GM12878 (cell line): ENCODE data around the gene CSMD2. TPM values are rescaled to one million over a fixed set of nuclear protein-coding genes. Genes with fewer than 3 reads are reported as not detected.

ENCODE experiments used
- BHLHE40 ChIP-seq, 2 experiments: fragments of 450-650 bp in 1 of 2; IDR thresholded peaks; 2 replicates each; pipeline ENCODE4 v1.6.1; 2011 to 2017; ENCODE audit warnings: low read depth in 2 of 2, borderline replicate concordance in 1 of 2, improper control_type of control experiment in 1 of 2, low read length in 1 of 2, mild to moderate bottlenecking in 1 of 2
- CEBPB ChIP-seq, 2 experiments: fragments of 150-350 bp in 1 of 2; IDR thresholded peaks; 2 replicates each; pipeline ENCODE4 v1.6.1; 2012 to 2014; ENCODE audit warnings: low read depth in 2 of 2, low read length in 2 of 2, borderline replicate concordance in 1 of 2, inconsistent platforms in 1 of 2
- CREB1 ChIP-seq: IDR thresholded peaks from 2 replicates; pipeline ENCODE4 v1.6.1; 2012; ENCODE audit warnings: low read depth, mild to moderate bottlenecking, inconsistent platforms
- DPF2 ChIP-seq: fragments of 450-650 bp; IDR thresholded peaks from 2 replicates; pipeline ENCODE4 v1.6.1; 2017; ENCODE audit warnings: mild to moderate bottlenecking
- EED ChIP-seq: sonication (generic); IDR thresholded peaks from 2 replicates; pipeline ENCODE4 v1.6.1; 2016; ENCODE audit warnings: antibody characterized with exemption, low read depth
- GATAD2B ChIP-seq: fragments of 450-650 bp; conservative IDR thresholded peaks from 2 replicates; pipeline ENCODE4 v1.6.1; 2017; ENCODE audit warnings: low read depth, mild to moderate bottlenecking, moderate library complexity
- HDAC2 ChIP-seq: fragments of 200-600 bp; sonication (generic); IDR thresholded peaks from 2 replicates; pipeline ENCODE4 v1.6.1; 2017
- IKZF1 ChIP-seq: fragments of 450-650 bp; conservative IDR thresholded peaks from 2 replicates; pipeline ENCODE4 v1.6.1; 2017; ENCODE audit warnings: antibody characterized with exemption, mild to moderate bottlenecking
- JUND ChIP-seq: IDR thresholded peaks from 2 replicates; pipeline ENCODE4 v1.6.1; 2012; ENCODE audit warnings: low read depth, mild to moderate bottlenecking, low read length, improper control_type of control experiment, moderate library complexity
- MTA2 ChIP-seq: fragments of 450-650 bp; IDR thresholded peaks from 2 replicates; pipeline ENCODE4 v1.6.1; 2016; ENCODE audit warnings: low read depth, mild to moderate bottlenecking, moderate library complexity
- NFYB ChIP-seq: IDR thresholded peaks from 2 replicates; pipeline ENCODE4 v1.6.1; 2011; ENCODE audit warnings: low read depth, mild to moderate bottlenecking, low read length, improper control_type of control experiment, moderate library complexity; ENCODE audit not compliant: insufficient read depth
- POU2F2 ChIP-seq: IDR thresholded peaks from 3 replicates; pipeline ENCODE4 v1.6.1; 2011; ENCODE audit warnings: low read depth, mild to moderate bottlenecking, low read length, borderline replicate concordance
- RBBP5 ChIP-seq: fragments of 200-600 bp; sonication (generic); conservative IDR thresholded peaks from 2 replicates; pipeline ENCODE4 v1.6.1; 2016
- SMARCA5 ChIP-seq: fragments of 450-650 bp; IDR thresholded peaks from 2 replicates; pipeline ENCODE4 v1.6.1; 2017; ENCODE audit warnings: mild to moderate bottlenecking
- SREBF2 ChIP-seq: IDR thresholded peaks from 2 replicates; pipeline ENCODE4 v1.6.1; 2012; ENCODE audit warnings: mild to moderate bottlenecking, low read length
- TCF7 ChIP-seq: IDR thresholded peaks from 2 replicates; pipeline ENCODE4 v1.6.1; 2014; ENCODE audit warnings: antibody characterized with exemption, borderline replicate concordance
- YBX1 ChIP-seq: fragments of 450-650 bp; IDR thresholded peaks from 2 replicates; pipeline ENCODE4 v1.6.1; 2016; ENCODE audit warnings: antibody characterized with exemption
- YY1 ChIP-seq: IDR thresholded peaks from 2 replicates; pipeline ENCODE4 v1.6.1; 2011; ENCODE audit warnings: low read depth, mild to moderate bottlenecking, low read length
- ZBED1 ChIP-seq: IDR thresholded peaks from 2 replicates; pipeline ENCODE4 v1.6.1; 2016; ENCODE audit warnings: borderline replicate concordance
- ZNF207 ChIP-seq: fragments of 450-650 bp; IDR thresholded peaks from 2 replicates; pipeline ENCODE4 v1.6.1; 2014; ENCODE audit warnings: antibody characterized with exemption, mild to moderate bottlenecking, borderline replicate concordance
- polyA plus RNA-seq, 11 experiments: library from polyadenylated mRNA; depleted of rRNA in 4 of 11; unstranded in 6 of 11; stranded (reverse) in 5 of 11; fragments of >200 nt; fragmentation: Nextera tagmentation in 4 of 11; fragmentation: Illumina TruSeq in 1 of 11; extraction: Ambion mirVana in 4 of 11; extraction: Trizol in 1 of 11; gene quantifications; 1 replicate in 1 of 11; 2 replicates in 10 of 11; pipeline versions ENCODE4 v1.2.1 to v1.2.3, GENCODE V29; 2011 to 2016; ENCODE audit warnings: inconsistent platforms in 2 of 11, missing spikeins in 2 of 11, low read depth in 1 of 11
- total RNA-seq, 4 experiments: library from RNA; depleted of rRNA in 3 of 4; stranded (reverse); fragments of >200 nt in 3 of 4; fragmentation: Illumina TruSeq in 1 of 4; extraction: Trizol in 1 of 4; gene quantifications; 2 replicates each; pipeline versions ENCODE4 v1.2.1 to v1.2.3, GENCODE V29; 2013 to 2021
- TF ChIP-seq, protein P1 (sequence below): fragments of 450-650 bp; IDR thresholded peaks from 2 replicates; pipeline ENCODE4 v1.6.1; 2016; ENCODE audit warnings: mild to moderate bottlenecking, moderate library complexity, borderline replicate concordance
- TF ChIP-seq, protein P2 (sequence below): IDR thresholded peaks from 2 replicates; pipeline ENCODE4 v1.6.1; 2012; ENCODE audit warnings: mild to moderate bottlenecking, low read depth, low read length
- TF ChIP-seq, protein P3 (sequence below): IDR thresholded peaks from 2 replicates; pipeline ENCODE4 v1.6.1; 2011; ENCODE audit warnings: borderline replicate concordance, low read depth, mild to moderate bottlenecking, moderate library complexity, low read length; ENCODE audit not compliant: insufficient read depth, poor library complexity, severe bottlenecking

Gene CSMD2
- total and polyA plus RNA-seq, 10 of the 15 experiments (the other 5 are each of a cell fraction or from before 2014, with no cell fraction given) = under 0.01 TPM; not detected in 9

DNA sequence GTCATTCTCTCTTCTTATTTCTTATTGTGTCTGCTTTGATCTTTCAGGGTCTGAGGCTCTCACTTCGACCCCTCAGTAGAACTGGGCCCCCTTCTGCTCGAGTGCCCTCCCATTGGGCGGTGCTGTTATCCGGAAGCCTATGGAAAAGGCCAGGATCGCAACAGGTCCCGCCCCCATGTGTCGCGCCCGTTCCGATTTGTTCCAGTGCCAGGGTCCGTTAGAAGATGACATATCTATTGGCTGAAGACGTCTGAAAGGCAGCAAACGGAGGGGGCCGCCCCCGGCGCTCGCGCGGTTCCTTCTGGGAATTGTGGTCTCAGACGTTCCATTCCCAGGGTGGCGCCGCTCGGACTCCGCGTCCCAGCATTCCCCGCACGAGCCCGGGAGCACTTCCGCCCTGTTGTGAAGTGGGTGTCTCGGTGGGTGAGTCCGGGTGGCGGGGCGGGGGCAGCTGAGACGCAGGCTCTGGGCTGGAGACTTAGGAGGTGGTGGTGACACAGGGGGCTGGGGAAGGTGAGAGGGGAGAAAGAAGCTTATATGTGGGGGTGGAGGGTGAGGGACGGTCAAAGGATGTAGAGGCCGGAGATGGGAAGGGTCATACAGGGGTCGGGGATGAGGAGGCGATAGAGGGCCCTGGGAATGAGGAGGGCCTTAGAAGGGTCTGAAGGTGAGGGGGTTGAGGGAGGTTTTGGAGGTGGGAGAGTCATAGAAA lies 692.6 kb downstream of the CSMD2 start, which contains the start of gene ZSCAN20 (continued):
- TF ChIP-seq ZNF207 = peak; percentile 38; the same call in 1 of the 2 replicates
- TF ChIP-seq SMARCA5 = no peak
- TF ChIP-seq, protein P1, sequence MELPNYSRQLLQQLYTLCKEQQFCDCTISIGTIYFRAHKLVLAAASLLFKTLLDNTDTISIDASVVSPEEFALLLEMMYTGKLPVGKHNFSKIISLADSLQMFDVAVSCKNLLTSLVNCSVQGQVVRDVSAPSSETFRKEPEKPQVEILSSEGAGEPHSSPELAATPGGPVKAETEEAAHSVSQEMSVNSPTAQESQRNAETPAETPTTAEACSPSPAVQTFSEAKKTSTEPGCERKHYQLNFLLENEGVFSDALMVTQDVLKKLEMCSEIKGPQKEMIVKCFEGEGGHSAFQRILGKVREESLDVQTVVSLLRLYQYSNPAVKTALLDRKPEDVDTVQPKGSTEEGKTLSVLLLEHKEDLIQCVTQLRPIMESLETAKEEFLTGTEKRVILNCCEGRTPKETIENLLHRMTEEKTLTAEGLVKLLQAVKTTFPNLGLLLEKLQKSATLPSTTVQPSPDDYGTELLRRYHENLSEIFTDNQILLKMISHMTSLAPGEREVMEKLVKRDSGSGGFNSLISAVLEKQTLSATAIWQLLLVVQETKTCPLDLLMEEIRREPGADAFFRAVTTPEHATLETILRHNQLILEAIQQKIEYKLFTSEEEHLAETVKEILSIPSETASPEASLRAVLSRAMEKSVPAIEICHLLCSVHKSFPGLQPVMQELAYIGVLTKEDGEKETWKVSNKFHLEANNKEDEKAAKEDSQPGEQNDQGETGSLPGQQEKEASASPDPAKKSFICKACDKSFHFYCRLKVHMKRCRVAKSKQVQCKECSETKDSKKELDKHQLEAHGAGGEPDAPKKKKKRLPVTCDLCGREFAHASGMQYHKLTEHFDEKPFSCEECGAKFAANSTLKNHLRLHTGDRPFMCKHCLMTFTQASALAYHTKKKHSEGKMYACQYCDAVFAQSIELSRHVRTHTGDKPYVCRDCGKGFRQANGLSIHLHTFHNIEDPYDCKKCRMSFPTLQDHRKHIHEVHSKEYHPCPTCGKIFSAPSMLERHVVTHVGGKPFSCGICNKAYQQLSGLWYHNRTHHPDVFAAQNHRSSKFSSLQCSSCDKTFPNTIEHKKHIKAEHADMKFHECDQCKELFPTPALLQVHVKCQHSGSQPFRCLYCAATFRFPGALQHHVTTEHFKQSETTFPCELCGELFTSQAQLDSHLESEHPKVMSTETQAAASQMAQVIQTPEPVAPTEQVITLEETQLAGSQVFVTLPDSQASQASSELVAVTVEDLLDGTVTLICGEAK = peak; percentile 84
- TF ChIP-seq YY1 = peak; percentile 38; the same call in 1 of the 2 replicates
- TF ChIP-seq ZBED1 = no peak
- TF ChIP-seq DPF2 = peak; percentile 62; the same call in 1 of the 2 replicates
- TF ChIP-seq RBBP5 = no peak
- TF ChIP-seq GATAD2B = no peak
- TF ChIP-seq YBX1 = no peak
- no peak for TF ChIP-seq POU2F2
- TF ChIP-seq CEBPB (IDR thresholded peaks at IDR 0.05; ENCODE audit: borderline replicate concordance in 1 of 2, low read depth in 2 of 2, low read length in 2 of 2) = no peak
- TF ChIP-seq EED = peak; percentile 66; the same call in 1 of the 2 replicates
- TF ChIP-seq, protein P2, sequence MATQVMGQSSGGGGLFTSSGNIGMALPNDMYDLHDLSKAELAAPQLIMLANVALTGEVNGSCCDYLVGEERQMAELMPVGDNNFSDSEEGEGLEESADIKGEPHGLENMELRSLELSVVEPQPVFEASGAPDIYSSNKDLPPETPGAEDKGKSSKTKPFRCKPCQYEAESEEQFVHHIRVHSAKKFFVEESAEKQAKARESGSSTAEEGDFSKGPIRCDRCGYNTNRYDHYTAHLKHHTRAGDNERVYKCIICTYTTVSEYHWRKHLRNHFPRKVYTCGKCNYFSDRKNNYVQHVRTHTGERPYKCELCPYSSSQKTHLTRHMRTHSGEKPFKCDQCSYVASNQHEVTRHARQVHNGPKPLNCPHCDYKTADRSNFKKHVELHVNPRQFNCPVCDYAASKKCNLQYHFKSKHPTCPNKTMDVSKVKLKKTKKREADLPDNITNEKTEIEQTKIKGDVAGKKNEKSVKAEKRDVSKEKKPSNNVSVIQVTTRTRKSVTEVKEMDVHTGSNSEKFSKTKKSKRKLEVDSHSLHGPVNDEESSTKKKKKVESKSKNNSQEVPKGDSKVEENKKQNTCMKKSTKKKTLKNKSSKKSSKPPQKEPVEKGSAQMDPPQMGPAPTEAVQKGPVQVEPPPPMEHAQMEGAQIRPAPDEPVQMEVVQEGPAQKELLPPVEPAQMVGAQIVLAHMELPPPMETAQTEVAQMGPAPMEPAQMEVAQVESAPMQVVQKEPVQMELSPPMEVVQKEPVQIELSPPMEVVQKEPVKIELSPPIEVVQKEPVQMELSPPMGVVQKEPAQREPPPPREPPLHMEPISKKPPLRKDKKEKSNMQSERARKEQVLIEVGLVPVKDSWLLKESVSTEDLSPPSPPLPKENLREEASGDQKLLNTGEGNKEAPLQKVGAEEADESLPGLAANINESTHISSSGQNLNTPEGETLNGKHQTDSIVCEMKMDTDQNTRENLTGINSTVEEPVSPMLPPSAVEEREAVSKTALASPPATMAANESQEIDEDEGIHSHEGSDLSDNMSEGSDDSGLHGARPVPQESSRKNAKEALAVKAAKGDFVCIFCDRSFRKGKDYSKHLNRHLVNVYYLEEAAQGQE = no peak
- TF ChIP-seq, protein P3, sequence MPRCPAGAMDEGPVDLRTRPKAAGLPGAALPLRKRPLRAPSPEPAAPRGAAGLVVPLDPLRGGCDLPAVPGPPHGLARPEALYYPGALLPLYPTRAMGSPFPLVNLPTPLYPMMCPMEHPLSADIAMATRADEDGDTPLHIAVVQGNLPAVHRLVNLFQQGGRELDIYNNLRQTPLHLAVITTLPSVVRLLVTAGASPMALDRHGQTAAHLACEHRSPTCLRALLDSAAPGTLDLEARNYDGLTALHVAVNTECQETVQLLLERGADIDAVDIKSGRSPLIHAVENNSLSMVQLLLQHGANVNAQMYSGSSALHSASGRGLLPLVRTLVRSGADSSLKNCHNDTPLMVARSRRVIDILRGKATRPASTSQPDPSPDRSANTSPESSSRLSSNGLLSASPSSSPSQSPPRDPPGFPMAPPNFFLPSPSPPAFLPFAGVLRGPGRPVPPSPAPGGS = no peak
- peak; percentile 93 for TF ChIP-seq NFYB
- no peak for TF ChIP-seq MTA2
- peak; percentile 84 for TF ChIP-seq CREB1
- TF ChIP-seq HDAC2 = no peak
- TF ChIP-seq SREBF2 = no peak
- peak; percentile 67 to 86; a peak in 3 of 4 replicates for TF ChIP-seq BHLHE40 (IDR thresholded peaks at IDR 0.05; ENCODE audit: borderline replicate concordance in 1 of 2, low read depth in 2 of 2, low read length in 1 of 2)
- TF ChIP-seq IKZF1 = peak; percentile 93
- no peak for TF ChIP-seq TCF7
- no peak for TF ChIP-seq JUND
